GM12872 (cell line): ENCODE measurements around the gene RASGEF1B.

Experiments used
- TF ChIP-seq, protein P1 (sequence below): IDR thresholded peaks from 3 replicates; pipeline ENCODE4 v1.5.1; 2011; ENCODE audit warnings: low read depth, mild to moderate bottlenecking, low read length, moderate library complexity; ENCODE audit not compliant: insufficient read depth

RASGEF1B gene

DNA sequence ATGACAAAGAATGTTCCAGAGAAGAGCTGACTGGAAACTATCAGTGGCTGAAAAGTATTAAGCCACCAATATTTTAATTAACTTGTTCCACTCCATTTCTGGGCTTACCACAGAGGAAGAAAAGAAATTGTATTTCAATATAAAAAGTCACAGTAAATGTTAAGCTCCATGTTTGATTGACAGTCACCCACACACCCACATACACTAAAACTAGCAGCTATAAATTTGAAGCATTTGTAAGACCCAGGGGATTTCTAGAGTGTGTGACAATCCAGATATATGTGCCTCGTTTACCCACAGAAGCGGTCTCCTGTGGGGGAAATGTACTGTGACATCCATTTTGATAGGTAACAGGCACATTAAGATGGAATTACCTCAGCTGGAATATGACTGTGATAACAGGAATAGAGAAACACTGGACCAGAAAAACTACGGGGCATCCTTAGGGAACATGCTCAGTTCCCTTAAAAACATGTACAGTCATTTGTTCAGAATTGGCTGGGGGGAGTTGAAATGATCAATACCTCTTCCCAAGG is 39.0 kb upstream of the RASGEF1B start:
- TF ChIP-seq, protein P1, sequence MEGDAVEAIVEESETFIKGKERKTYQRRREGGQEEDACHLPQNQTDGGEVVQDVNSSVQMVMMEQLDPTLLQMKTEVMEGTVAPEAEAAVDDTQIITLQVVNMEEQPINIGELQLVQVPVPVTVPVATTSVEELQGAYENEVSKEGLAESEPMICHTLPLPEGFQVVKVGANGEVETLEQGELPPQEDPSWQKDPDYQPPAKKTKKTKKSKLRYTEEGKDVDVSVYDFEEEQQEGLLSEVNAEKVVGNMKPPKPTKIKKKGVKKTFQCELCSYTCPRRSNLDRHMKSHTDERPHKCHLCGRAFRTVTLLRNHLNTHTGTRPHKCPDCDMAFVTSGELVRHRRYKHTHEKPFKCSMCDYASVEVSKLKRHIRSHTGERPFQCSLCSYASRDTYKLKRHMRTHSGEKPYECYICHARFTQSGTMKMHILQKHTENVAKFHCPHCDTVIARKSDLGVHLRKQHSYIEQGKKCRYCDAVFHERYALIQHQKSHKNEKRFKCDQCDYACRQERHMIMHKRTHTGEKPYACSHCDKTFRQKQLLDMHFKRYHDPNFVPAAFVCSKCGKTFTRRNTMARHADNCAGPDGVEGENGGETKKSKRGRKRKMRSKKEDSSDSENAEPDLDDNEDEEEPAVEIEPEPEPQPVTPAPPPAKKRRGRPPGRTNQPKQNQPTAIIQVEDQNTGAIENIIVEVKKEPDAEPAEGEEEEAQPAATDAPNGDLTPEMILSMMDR: no peak

DNA sequence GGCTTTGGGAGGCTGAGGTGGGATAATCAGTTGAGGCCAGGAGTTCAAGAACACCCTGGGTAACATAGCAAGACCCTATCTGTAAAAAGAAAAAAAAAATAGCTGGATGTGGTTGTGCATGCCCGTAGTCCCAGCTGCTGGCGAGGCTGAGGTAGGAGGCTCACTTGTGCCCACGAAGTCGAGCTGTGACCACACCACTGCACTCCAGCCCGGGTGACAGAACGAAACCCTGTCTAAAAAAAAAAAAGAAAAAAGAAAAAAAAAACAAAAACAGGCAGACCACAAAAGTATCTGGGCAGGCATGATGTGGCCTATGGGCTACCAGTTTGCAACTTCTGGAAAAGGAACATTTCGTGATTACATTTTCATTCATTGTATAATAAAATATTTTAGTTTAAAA is 38.1 kb upstream of the RASGEF1B start:
- TF ChIP-seq, protein P1: no peak

DNA sequence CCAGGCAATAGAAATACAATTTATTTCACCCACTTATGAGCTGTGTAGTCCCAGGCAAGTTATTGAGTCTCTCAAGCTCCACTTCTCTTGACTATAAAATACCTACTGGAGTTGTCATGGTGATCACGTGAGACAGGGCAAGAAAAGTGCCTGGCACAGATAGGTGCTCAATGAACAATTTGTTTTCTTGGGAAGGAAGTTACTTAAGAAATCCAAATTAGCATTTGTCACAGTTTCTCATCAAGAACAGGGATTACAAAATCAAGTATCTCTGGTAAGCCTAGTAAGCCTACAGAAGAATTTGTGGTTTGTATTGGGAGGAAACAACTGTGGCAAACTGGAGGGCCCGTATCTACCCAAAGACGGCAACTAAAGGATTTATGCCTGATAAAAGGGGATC is 37.5 kb upstream of the RASGEF1B start:
- TF ChIP-seq, protein P1: no peak

DNA sequence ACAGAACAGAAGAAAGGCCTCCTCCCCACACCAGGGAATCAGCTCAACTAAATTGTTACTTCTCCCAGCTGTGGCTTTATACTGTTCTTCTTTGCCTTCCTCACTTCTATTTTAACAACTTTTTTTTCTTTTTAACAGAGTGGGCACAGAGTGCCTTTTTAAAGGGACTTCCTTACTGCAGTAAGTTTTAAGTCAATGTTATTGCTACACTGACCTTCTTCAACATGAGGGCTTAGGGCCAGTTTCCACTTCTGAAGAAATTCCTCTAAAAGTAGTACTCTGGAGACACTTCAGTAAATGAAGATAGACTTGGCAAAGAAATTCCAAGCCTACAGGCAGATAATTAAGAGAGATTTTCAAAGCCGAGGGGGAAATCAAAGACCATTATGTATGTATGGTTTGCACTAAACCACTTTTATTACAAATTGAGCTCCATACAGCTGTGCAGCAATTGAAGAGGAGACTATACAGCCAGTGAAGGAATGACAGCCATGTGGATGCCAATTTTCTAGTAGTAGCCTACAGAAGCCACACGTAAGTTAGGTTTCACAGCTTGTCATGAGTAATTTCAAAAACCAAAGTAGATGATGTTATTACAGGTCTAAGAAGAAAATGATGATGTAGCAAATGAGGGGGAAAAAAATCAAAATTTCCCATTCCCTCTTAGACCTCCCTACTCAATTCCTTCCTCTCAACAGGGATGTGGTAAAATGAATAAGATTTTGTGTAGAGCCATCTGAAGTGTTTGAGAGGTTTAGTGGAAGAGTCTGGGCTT is 36.9 kb upstream of the RASGEF1B start:
- TF ChIP-seq, protein P1: no peak

DNA sequence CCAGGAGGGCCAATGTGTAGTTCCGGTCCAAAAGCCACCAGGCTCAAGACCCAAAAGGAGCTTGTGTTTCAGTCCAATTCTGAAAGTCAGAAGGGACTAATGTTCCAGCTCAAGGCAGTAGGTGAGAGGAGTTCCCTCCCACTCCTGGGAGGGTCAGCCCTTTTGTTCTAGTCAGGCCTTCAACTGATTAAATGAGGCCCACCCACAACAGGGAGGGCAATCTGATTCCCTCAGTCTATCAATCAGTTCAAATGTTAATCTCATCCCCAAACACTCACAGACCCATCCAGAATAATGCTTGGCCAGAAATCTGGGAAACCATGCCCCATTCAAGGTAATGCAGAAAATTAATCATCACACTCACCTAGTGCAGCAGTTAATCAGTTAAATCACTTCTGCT is 35.8 kb upstream of the RASGEF1B start:
- TF ChIP-seq, protein P1: no peak

DNA sequence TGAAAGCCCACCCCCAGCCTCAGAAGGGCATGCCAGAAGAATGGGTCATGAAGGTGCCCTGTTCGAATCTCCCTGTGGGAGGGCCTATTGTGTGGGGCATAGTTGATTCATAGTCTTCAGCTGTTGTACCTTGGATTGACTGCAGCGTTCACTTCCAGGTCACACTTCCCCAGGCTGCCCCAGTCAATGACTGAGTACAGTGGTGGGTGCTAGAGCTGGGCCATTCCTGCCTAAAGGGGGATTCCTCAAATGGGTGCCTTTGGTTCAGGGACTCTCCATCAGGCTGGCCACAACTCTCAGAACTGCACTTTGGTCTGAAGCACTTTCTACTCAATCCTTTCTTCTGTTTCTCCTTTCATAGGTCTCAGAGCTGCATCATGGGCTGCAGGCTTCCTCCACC is 35.0 kb upstream of the RASGEF1B start:
- TF ChIP-seq, protein P1: no peak

DNA sequence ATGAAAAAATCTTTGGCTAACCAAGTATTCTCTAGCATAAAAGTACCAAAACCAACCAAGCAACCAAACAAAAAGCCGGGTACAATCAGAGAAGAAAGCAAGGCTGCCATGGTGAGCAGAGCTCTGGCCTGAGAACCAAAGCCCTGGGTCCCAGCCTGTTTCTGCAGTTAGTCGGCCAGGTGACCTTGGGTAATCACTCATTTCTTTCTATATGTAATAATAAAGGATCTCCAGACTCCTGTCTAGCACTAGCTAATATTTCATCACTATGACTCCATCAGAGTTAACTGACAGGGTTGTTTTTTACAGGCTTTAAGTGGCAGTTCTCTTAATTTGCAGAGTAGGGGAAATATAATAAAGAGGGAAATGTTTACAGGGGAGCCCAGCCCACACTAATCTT is 34.0 kb upstream of the RASGEF1B start:
- TF ChIP-seq, protein P1: no peak
